Measurements from ENCODE around the gene SMKR1. TPM values are rescaled to one million over a fixed set of nuclear protein-coding genes. Genes with fewer than 3 reads are reported as not detected.

Gene SMKR1
- 0.31 TPM for total RNA-seq

- peaks cover 14% of the 10 kb centered on the region for H3K4me1 ChIP-seq (ENCODE audit: insufficient read depth, low read length)
- peak within 1 kb of the TSS; percentile 40 for H3K4me3 ChIP-seq (ENCODE audit: low read length)
- H3K27me3 ChIP-seq (ENCODE audit: insufficient read depth, low read length): no peaks in the 10 kb centered on the region
- no peaks in the 10 kb centered on the region for H3K9me3 ChIP-seq (ENCODE audit: low read depth, low read length)
Measured at GRCh38 chr7:129501760-129502707, at the start of gene SMKR1. Gene SMKR1 (plus strand): TSS chr7:129502531. CDS start chr7:129502825, 294 bp downstream.

- Histone ChIP-seq H3K27me3 (ENCODE audit: insufficient read depth, low read length) (no peaks in the 10 kb centered on the region), H3K9me3 (ENCODE audit: low read depth, low read length) (no peaks in the 10 kb centered on the region), H3K4me1 (ENCODE audit: insufficient read depth, low read length) (no peaks in the 10 kb centered on the region), H3K4me3 (ENCODE audit: low read length) (no peak overlapping the region)
Measured at GRCh38 chr7:129452589-129453231, 49.6 kb upstream of the SMKR1 start.

GRCh38 chr7:129453510-129454248, 48.7 kb upstream of the SMKR1 start:
- no peaks in the 10 kb centered on the region for H3K27me3 ChIP-seq (ENCODE audit: insufficient read depth, low read length)
- H3K9me3 ChIP-seq (ENCODE audit: low read depth, low read length): no peaks in the 10 kb centered on the region
- H3K4me1 ChIP-seq (ENCODE audit: insufficient read depth, low read length): no peaks in the 10 kb centered on the region
- no peak overlapping the region for H3K4me3 ChIP-seq (ENCODE audit: low read length)

GRCh38 chr7:129454249-129454551, 48.1 kb upstream of the SMKR1 start:
- Histone ChIP-seq H3K4me3 (ENCODE audit: low read length) (no peak overlapping the region), H3K9me3 (ENCODE audit: low read depth, low read length) (no peaks in the 10 kb centered on the region), H3K27me3 (ENCODE audit: insufficient read depth, low read length) (no peaks in the 10 kb centered on the region), H3K4me1 (ENCODE audit: insufficient read depth, low read length) (no peaks in the 10 kb centered on the region)

GRCh38 chr7:129456421-129456820, 45.9 kb upstream of the SMKR1 start:
- H3K4me1 ChIP-seq (ENCODE audit: insufficient read depth, low read length): no peaks in the 10 kb centered on the region
- no peaks in the 10 kb centered on the region for H3K9me3 ChIP-seq (ENCODE audit: low read depth, low read length)
- no peak overlapping the region for H3K4me3 ChIP-seq (ENCODE audit: low read length)

GRCh38 chr7:129457101-129457500, 45.2 kb upstream of the SMKR1 start:
- Histone ChIP-seq H3K4me3 (ENCODE audit: low read length) (no peak overlapping the region), H3K9me3 (ENCODE audit: low read depth, low read length) (no peaks in the 10 kb centered on the region), H3K27me3 (ENCODE audit: insufficient read depth, low read length) (no peaks in the 10 kb centered on the region), H3K4me1 (ENCODE audit: insufficient read depth, low read length) (peaks cover 4% of the 10 kb centered on the region)

More at GRCh38 chr7:129456421-129456820, 45.9 kb upstream of the SMKR1 start:
- no peaks in the 10 kb centered on the region for H3K27me3 ChIP-seq (ENCODE audit: insufficient read depth, low read length)

- H3K4me3 ChIP-seq (ENCODE audit: low read length): no peak overlapping the region
- H3K27me3 ChIP-seq (ENCODE audit: insufficient read depth, low read length): no peaks in the 10 kb centered on the region
- peaks cover 15% of the 10 kb centered on the region for H3K4me1 ChIP-seq (ENCODE audit: insufficient read depth, low read length)
- H3K9me3 ChIP-seq (ENCODE audit: low read depth, low read length): no peaks in the 10 kb centered on the region
Measured at GRCh38 chr7:129458171-129458570, 44.2 kb upstream of the SMKR1 start.

GRCh38 chr7:129461809-129462208, 40.5 kb upstream of the SMKR1 start:
- no peaks in the 10 kb centered on the region for H3K27me3 ChIP-seq (ENCODE audit: insufficient read depth, low read length)
- H3K4me1 ChIP-seq (ENCODE audit: insufficient read depth, low read length): peaks cover 15% of the 10 kb centered on the region
- H3K4me3 ChIP-seq (ENCODE audit: low read length): no peak overlapping the region
- H3K9me3 ChIP-seq (ENCODE audit: low read depth, low read length): no peaks in the 10 kb centered on the region

GRCh38 chr7:129462420-129462819, 39.9 kb upstream of the SMKR1 start:
- no peaks in the 10 kb centered on the region for H3K9me3 ChIP-seq (ENCODE audit: low read depth, low read length)
- H3K4me3 ChIP-seq (ENCODE audit: low read length): no peak overlapping the region
- H3K4me1 ChIP-seq (ENCODE audit: insufficient read depth, low read length): peaks cover 15% of the 10 kb centered on the region
- H3K27me3 ChIP-seq (ENCODE audit: insufficient read depth, low read length): no peaks in the 10 kb centered on the region

- H3K4me1 ChIP-seq (ENCODE audit: insufficient read depth, low read length): peaks cover 15% of the 10 kb centered on the region
- no peaks in the 10 kb centered on the region for H3K9me3 ChIP-seq (ENCODE audit: low read depth, low read length)
- no peaks in the 10 kb centered on the region for H3K27me3 ChIP-seq (ENCODE audit: insufficient read depth, low read length)
- H3K4me3 ChIP-seq (ENCODE audit: low read length): no peak overlapping the region
Measured at GRCh38 chr7:129464194-129464593, 38.1 kb upstream of the SMKR1 start.

- H3K4me3 ChIP-seq (ENCODE audit: low read length): no peak overlapping the region
- H3K9me3 ChIP-seq (ENCODE audit: low read depth, low read length): no peaks in the 10 kb centered on the region
- no peaks in the 10 kb centered on the region for H3K27me3 ChIP-seq (ENCODE audit: insufficient read depth, low read length)
- peaks cover 15% of the 10 kb centered on the region for H3K4me1 ChIP-seq (ENCODE audit: insufficient read depth, low read length)
Measured at GRCh38 chr7:129465080-129465479, 37.3 kb upstream of the SMKR1 start.

GRCh38 chr7:129466796-129467195, 35.5 kb upstream of the SMKR1 start:
- no peaks in the 10 kb centered on the region for H3K27me3 ChIP-seq (ENCODE audit: insufficient read depth, low read length)
- H3K4me1 ChIP-seq (ENCODE audit: insufficient read depth, low read length): peaks cover 15% of the 10 kb centered on the region
- no peaks in the 10 kb centered on the region for H3K9me3 ChIP-seq (ENCODE audit: low read depth, low read length)
- H3K4me3 ChIP-seq (ENCODE audit: low read length): no peak overlapping the region

- H3K4me1 ChIP-seq (ENCODE audit: insufficient read depth, low read length): peaks cover 2% of the 10 kb centered on the region
- no peak overlapping the region for H3K4me3 ChIP-seq (ENCODE audit: low read length)
Measured at GRCh38 chr7:129468087-129468486, 34.2 kb upstream of the SMKR1 start.

GRCh38 chr7:129468547-129468946, 33.8 kb upstream of the SMKR1 start:
- H3K27me3 ChIP-seq (ENCODE audit: insufficient read depth, low read length): no peaks in the 10 kb centered on the region
- H3K9me3 ChIP-seq (ENCODE audit: low read depth, low read length): no peaks in the 10 kb centered on the region
- H3K4me1 ChIP-seq (ENCODE audit: insufficient read depth, low read length): no peaks in the 10 kb centered on the region
- no peak overlapping the region for H3K4me3 ChIP-seq (ENCODE audit: low read length)

More at GRCh38 chr7:129468087-129468486, 34.2 kb upstream of the SMKR1 start:
- H3K9me3 ChIP-seq (ENCODE audit: low read depth, low read length): no peaks in the 10 kb centered on the region
- no peaks in the 10 kb centered on the region for H3K27me3 ChIP-seq (ENCODE audit: insufficient read depth, low read length)

GRCh38 chr7:129469930-129470329, 32.4 kb upstream of the SMKR1 start:
- H3K27me3 ChIP-seq (ENCODE audit: insufficient read depth, low read length): no peaks in the 10 kb centered on the region
- no peaks in the 10 kb centered on the region for H3K9me3 ChIP-seq (ENCODE audit: low read depth, low read length)
- H3K4me1 ChIP-seq (ENCODE audit: insufficient read depth, low read length): no peaks in the 10 kb centered on the region
- H3K4me3 ChIP-seq (ENCODE audit: low read length): no peak overlapping the region
